Ishikawa (cell line): Measurements from ENCODE around the gene PARD3.

Experiments
- CEBPB ChIP-seq: IDR thresholded peaks from 2 replicates; pipeline ENCODE4 v1.6.1; 2012
- CREB1 ChIP-seq: IDR thresholded peaks from 2 replicates; pipeline ENCODE4 v1.6.1; 2012; ENCODE audit warnings: low read depth
- EP300 ChIP-seq: IDR thresholded peaks from 2 replicates; pipeline ENCODE4 v1.6.1; 2012; ENCODE audit warnings: borderline replicate concordance
- FOXM1 ChIP-seq: IDR thresholded peaks from 2 replicates; pipeline ENCODE4 v1.6.1; 2012; ENCODE audit warnings: low read depth, borderline replicate concordance
- MAX ChIP-seq: IDR thresholded peaks from 2 replicates; pipeline ENCODE4 v1.6.1; 2012
- NFIC ChIP-seq: IDR thresholded peaks from 2 replicates; pipeline ENCODE4 v1.6.1; 2012
- RAD21 ChIP-seq: IDR thresholded peaks from 2 replicates; pipeline ENCODE4 v1.6.1; 2012; ENCODE audit warnings: low read depth
- TAF1 ChIP-seq: IDR thresholded peaks from 2 replicates; pipeline ENCODE4 v1.6.1; 2012; ENCODE audit warnings: low read depth, mild to moderate bottlenecking
- USF1 ChIP-seq: IDR thresholded peaks from 2 replicates; pipeline ENCODE4 v1.6.1; 2012
- YY1 ChIP-seq: IDR thresholded peaks from 2 replicates; pipeline ENCODE4 v1.6.1; 2012; ENCODE audit warnings: low read depth

GRCh38 chr10:34160595-34160994 lies 654.5 kb downstream of the PARD3 start:
- TF ChIP-seq YY1, result no peak
- TF ChIP-seq TAF1, result no peak
- TF ChIP-seq FOXM1, result no peak
- TF ChIP-seq USF1, result no peak
- no peak for TF ChIP-seq EP300
- no peak for TF ChIP-seq NFIC
- TF ChIP-seq CEBPB, result no peak
- TF ChIP-seq CREB1, result no peak
- no peak for TF ChIP-seq MAX
- TF ChIP-seq RAD21, result no peak
